ENCODE measurements around the gene SLC44A1.

The SLC44A1 gene

GRCh38 chr9:105441616-105442160 lies 197.2 kb downstream of the SLC44A1 start:
- intact Hi-C loops (cut with DNase I; ENCODE audit: low total_unique reads) = no loop called here
- no peaks in the 10 kb centered on the region for H3K4me1 ChIP-seq
- no peaks in the 10 kb centered on the region for H3K9me3 ChIP-seq
- H3K36me3 ChIP-seq = no peaks in the 10 kb centered on the region
- DNase-seq = no peak
- no peak overlapping the region for H3K4me3 ChIP-seq
- TF ChIP-seq CTCF (IDR thresholded peaks at IDR 0.05) = no peak
- no peak overlapping the region for H3K27ac ChIP-seq
- no peaks in the 10 kb centered on the region for H3K27me3 ChIP-seq

- H3K4me3 ChIP-seq = no peak overlapping the region
- intact Hi-C loops (cut with DNase I; ENCODE audit: low total_unique reads) = no loop called here
- H3K9me3 ChIP-seq = no peaks in the 10 kb centered on the region
- no peak for TF ChIP-seq CTCF (IDR thresholded peaks at IDR 0.05)
- no peak overlapping the region for H3K27ac ChIP-seq
- H3K4me1 ChIP-seq = peaks cover 0 to 3% (median 0%) of the 10 kb centered on the region in 4 donors
- no peak for DNase-seq
- H3K27me3 ChIP-seq = no peaks in the 10 kb centered on the region
- H3K36me3 ChIP-seq = no peaks in the 10 kb centered on the region
These were observed 198.7 kb downstream of the SLC44A1 start for GRCh38 chr9:105443121-105443520.

- intact Hi-C loops (cut with DNase I; ENCODE audit: low total_unique reads) = no loop called here
- H3K27ac ChIP-seq = no peak overlapping the region
- H3K4me3 ChIP-seq = no peak overlapping the region
- H3K36me3 ChIP-seq = no peaks in the 10 kb centered on the region
- H3K4me1 ChIP-seq = peaks cover 0 to 10% (median 4%) of the 10 kb centered on the region in 4 donors
- no peaks in the 10 kb centered on the region for H3K9me3 ChIP-seq
- no peaks in the 10 kb centered on the region for H3K27me3 ChIP-seq
- TF ChIP-seq CTCF (IDR thresholded peaks at IDR 0.05) = no peak
- no peak for DNase-seq
These were observed 199.7 kb downstream of the SLC44A1 start for GRCh38 chr9:105444130-105444529.

GRCh38 chr9:105445203-105445881 lies 200.9 kb downstream of the SLC44A1 start:
- no peak overlapping the region for H3K27ac ChIP-seq
- TF ChIP-seq CTCF (IDR thresholded peaks at IDR 0.05) = no peak
- DNase-seq = no peak
- H3K9me3 ChIP-seq = no peaks in the 10 kb centered on the region
- intact Hi-C loops (cut with DNase I; ENCODE audit: low total_unique reads) = no loop called here
- H3K4me3 ChIP-seq = no peak overlapping the region
- peaks cover 0 to 14% (median 7%) of the 10 kb centered on the region in 4 donors for H3K4me1 ChIP-seq
- H3K36me3 ChIP-seq = no peaks in the 10 kb centered on the region
- no peaks in the 10 kb centered on the region for H3K27me3 ChIP-seq

- intact Hi-C loops (cut with DNase I; ENCODE audit: low total_unique reads) = no loop called here
- Histone ChIP-seq H3K36me3 (no peaks in the 10 kb centered on the region), H3K27ac (peak overlapping the region; percentile 75 to 80), H3K9me3 (no peaks in the 10 kb centered on the region), H3K4me3 (peak overlapping the region; percentile 73 to 96), H3K4me1 (peaks cover 0 to 14% (median 7%) of the 10 kb centered on the region in 4 donors), H3K27me3 (no peaks in the 10 kb centered on the region)
- DNase-seq = no peak
- TF ChIP-seq CTCF (IDR thresholded peaks at IDR 0.05) = no peak
These were observed 202.9 kb downstream of the SLC44A1 start for GRCh38 chr9:105447386-105447813.
